Testis (tissue), 2 donors: ENCODE results near the gene RBPMS2.

Experiments
- POLR2A ChIP-seq: fragments of 450-650 bp; IDR thresholded peaks from one replicate; pipeline ENCODE4 v1.6.1; 2017; ENCODE audit warnings: antibody characterized with exemption, mild to moderate bottlenecking, moderate library complexity
- TF ChIP-seq, protein P1 (sequence below), 3 experiments: fragments of 450-650 bp in 2 of 3; fragments of 200-600 bp in 1 of 3; sonication (generic) in 1 of 3; IDR thresholded peaks; one replicate each; pipeline ENCODE4 v1.5.1; 2016 to 2019; ENCODE audit warnings: antibody characterized with exemption in 3 of 3, mild to moderate bottlenecking in 2 of 3, moderate library complexity in 1 of 3

DNA sequence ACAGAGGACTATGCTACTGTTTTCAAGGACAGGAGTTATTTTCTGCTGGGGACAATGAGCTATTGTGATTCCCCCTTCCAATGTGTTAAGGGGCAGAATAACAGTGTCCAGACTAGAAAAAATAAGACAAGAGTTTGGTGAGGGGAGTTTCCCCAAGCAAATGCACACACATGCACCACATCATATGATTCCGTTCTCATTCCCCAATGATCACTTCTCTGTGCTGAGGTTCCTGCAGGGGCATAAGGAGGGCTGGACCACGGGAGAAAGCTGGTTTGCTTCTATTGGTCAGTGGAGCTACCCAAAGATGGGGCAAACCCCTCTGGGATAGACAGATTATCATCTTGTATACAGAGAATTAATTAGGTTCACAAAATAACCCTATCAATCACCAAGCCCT lies 80.6 kb downstream of the RBPMS2 start:
- TF ChIP-seq, protein P1, sequence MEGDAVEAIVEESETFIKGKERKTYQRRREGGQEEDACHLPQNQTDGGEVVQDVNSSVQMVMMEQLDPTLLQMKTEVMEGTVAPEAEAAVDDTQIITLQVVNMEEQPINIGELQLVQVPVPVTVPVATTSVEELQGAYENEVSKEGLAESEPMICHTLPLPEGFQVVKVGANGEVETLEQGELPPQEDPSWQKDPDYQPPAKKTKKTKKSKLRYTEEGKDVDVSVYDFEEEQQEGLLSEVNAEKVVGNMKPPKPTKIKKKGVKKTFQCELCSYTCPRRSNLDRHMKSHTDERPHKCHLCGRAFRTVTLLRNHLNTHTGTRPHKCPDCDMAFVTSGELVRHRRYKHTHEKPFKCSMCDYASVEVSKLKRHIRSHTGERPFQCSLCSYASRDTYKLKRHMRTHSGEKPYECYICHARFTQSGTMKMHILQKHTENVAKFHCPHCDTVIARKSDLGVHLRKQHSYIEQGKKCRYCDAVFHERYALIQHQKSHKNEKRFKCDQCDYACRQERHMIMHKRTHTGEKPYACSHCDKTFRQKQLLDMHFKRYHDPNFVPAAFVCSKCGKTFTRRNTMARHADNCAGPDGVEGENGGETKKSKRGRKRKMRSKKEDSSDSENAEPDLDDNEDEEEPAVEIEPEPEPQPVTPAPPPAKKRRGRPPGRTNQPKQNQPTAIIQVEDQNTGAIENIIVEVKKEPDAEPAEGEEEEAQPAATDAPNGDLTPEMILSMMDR (IDR thresholded peaks at IDR 0.05) = no peak
- TF ChIP-seq POLR2A = no peak
